SK-N-SH treated with all-trans-retinoic acid at 6 μM for 48 hours (cell line): ENCODE results near the gene USP5.
A peak's percentile ranks its signal among the peaks of the same experiment; 100 is the strongest.
"Not testable (repeated sequence)": the region's sequence is repeated elsewhere in the genome, so short reads cannot be mapped to it uniquely, and the experiment has no call there.

ENCODE experiments used
- ATAC-seq: fragments of 200-7000 bp; cut with Tn5 transposase; 3 replicates; pipeline ENCODE4 v1.9.1; 2020; ENCODE audit warnings: mild to moderate bottlenecking, moderate library complexity
- BACH2 ChIP-seq: fragments of 250-450 bp; sonication (Bioruptor Pico); IDR thresholded peaks from 2 replicates; pipeline ENCODE4 v1.9.0; 2021; ENCODE audit warnings: mild to moderate bottlenecking, borderline replicate concordance
- CREB5 ChIP-seq: fragments of 250-450 bp; sonication (Bioruptor Pico); IDR thresholded peaks from 2 replicates; pipeline ENCODE4 v1.5.1; 2020; ENCODE audit warnings: low read depth, mild to moderate bottlenecking, moderate library complexity
- CSDC2 ChIP-seq: fragments of 250-450 bp; sonication (Bioruptor Pico); IDR thresholded peaks from 2 replicates; pipeline ENCODE4 v1.5.0; 2020; ENCODE audit warnings: mild to moderate bottlenecking, moderate library complexity
- CSRNP3 ChIP-seq: fragments of 250-450 bp; sonication (Bioruptor Pico); IDR thresholded peaks from 2 replicates; pipeline ENCODE4 v1.5.1; 2021; ENCODE audit warnings: mild to moderate bottlenecking, moderate library complexity
- ISL1 ChIP-seq: fragments of 250-450 bp; sonication (Bioruptor Pico); IDR thresholded peaks from 2 replicates; pipeline ENCODE4 v2.1.2; 2022; ENCODE audit warnings: mild to moderate bottlenecking, moderate library complexity
- OSR1 ChIP-seq: fragments of 250-450 bp; sonication (Bioruptor Pico); IDR thresholded peaks from 2 replicates; pipeline ENCODE4 v1.8.0; 2022; ENCODE audit warnings: moderate library complexity, mild to moderate bottlenecking, inconsistent platforms
- PATZ1 ChIP-seq: fragments of 250-450 bp; sonication (Bioruptor Pico); IDR thresholded peaks from 2 replicates; pipeline ENCODE4 v1.8.0; 2020; ENCODE audit warnings: mild to moderate bottlenecking, moderate library complexity, borderline replicate concordance
- POU6F1 ChIP-seq: fragments of 250-450 bp; sonication (Bioruptor Pico); IDR thresholded peaks from 2 replicates; pipeline ENCODE4 v1.8.0; 2021; ENCODE audit warnings: low read depth, mild to moderate bottlenecking, moderate library complexity, borderline replicate concordance
- PPARA ChIP-seq: fragments of 250-450 bp; sonication (Bioruptor Pico); IDR thresholded peaks from 2 replicates; pipeline ENCODE4 v1.5.0; 2020; ENCODE audit warnings: mild to moderate bottlenecking, borderline replicate concordance
- RARB ChIP-seq: fragments of 250-450 bp; sonication (Bioruptor Pico); IDR thresholded peaks from 2 replicates; pipeline ENCODE4 v1.8.0; 2021; ENCODE audit warnings: mild to moderate bottlenecking, moderate library complexity
- SNAI2 ChIP-seq: fragments of 250-450 bp; sonication (Bioruptor Pico); IDR thresholded peaks from 2 replicates; pipeline ENCODE4 v1.5.0; 2020; ENCODE audit warnings: mild to moderate bottlenecking, moderate library complexity
- TCF4 ChIP-seq: fragments of 250-450 bp; sonication (Bioruptor Pico); IDR thresholded peaks from 2 replicates; pipeline ENCODE4 v1.8.0; 2021; ENCODE audit warnings: mild to moderate bottlenecking, moderate library complexity, borderline replicate concordance
- TSHZ2 ChIP-seq: fragments of 250-450 bp; sonication (Bioruptor Pico); IDR thresholded peaks from 2 replicates; pipeline ENCODE4 v1.5.0; 2020; ENCODE audit warnings: mild to moderate bottlenecking, moderate library complexity
- ZC3H10 ChIP-seq: fragments of 250-450 bp; sonication (Bioruptor Pico); IDR thresholded peaks from 2 replicates; pipeline ENCODE4 v1.5.1; 2021; ENCODE audit warnings: mild to moderate bottlenecking, moderate library complexity
- ZFP3 ChIP-seq: fragments of 250-450 bp; sonication (Bioruptor Pico); IDR thresholded peaks from 2 replicates; pipeline ENCODE4 v1.5.0; 2020; ENCODE audit warnings: mild to moderate bottlenecking, moderate library complexity
- ZFP30 ChIP-seq: fragments of 450-650 bp; formaldehyde crosslinking; IDR thresholded peaks from 2 replicates; pipeline ENCODE4 v1.5.0; 2022; ENCODE audit warnings: mild to moderate bottlenecking, moderate library complexity
- ZNF565 ChIP-seq: fragments of 450-650 bp; formaldehyde crosslinking; conservative IDR thresholded peaks from 2 replicates; pipeline ENCODE4 v1.5.0; 2020; ENCODE audit warnings: low read depth, mild to moderate bottlenecking, moderate library complexity
- ZNF70 ChIP-seq: fragments of 450-650 bp; formaldehyde crosslinking; IDR thresholded peaks from 2 replicates; pipeline ENCODE4 v1.5.0; 2020; ENCODE audit warnings: mild to moderate bottlenecking, moderate library complexity

The USP5 gene

GRCh38 chr12:6888360-6888759 lies 36.4 kb downstream of the USP5 start (continued):
- TF ChIP-seq TSHZ2 (no peak), CSDC2 (CRISPR knock-in tag) (no peak), ZC3H10 (CRISPR knock-in tag) (no peak), SNAI2 (CRISPR knock-in tag) (no peak), ISL1 (no peak), OSR1 (CRISPR knock-in tag) (no peak), PATZ1 (CRISPR knock-in tag) (no peak), TCF4 (CRISPR knock-in tag) (no peak), CSRNP3 (CRISPR knock-in tag) (no peak), RARB (CRISPR knock-in tag) (no peak)

GRCh38 chr12:6888794-6889193 lies 36.8 kb downstream of the USP5 start:
- not testable (repeated sequence) for ATAC-seq

- not testable (repeated sequence) for ATAC-seq
Observed at GRCh38 chr12:6889775-6890573, 38.0 kb downstream of the USP5 start.

GRCh38 chr12:6890789-6891645 lies 39.1 kb downstream of the USP5 start:
- ATAC-seq, result peak; percentile 99
- TF ChIP-seq ZFP3 (CRISPR knock-in tag) (no peak), ZNF70 (no peak), BACH2 (CRISPR knock-in tag) (no peak), POU6F1 (CRISPR knock-in tag) (no peak), RARB (CRISPR knock-in tag) (no peak), CSRNP3 (CRISPR knock-in tag) (no peak), PPARA (no peak), CREB5 (CRISPR knock-in tag) (no peak), PATZ1 (CRISPR knock-in tag) (no peak), ZC3H10 (CRISPR knock-in tag) (no peak), CSDC2 (CRISPR knock-in tag) (no peak), ZNF565 (CRISPR knock-in tag) (no peak), ZFP30 (CRISPR knock-in tag) (no peak), OSR1 (CRISPR knock-in tag) (no peak)
